HepG2 (cell line): ENCODE data around the gene SYMPK. TPM values are rescaled to one million over a fixed set of nuclear protein-coding genes. Genes with fewer than 3 reads are reported as not detected.

Source experiments
- ADNP ChIP-seq: sonication (generic); formaldehyde crosslinking; IDR thresholded peaks from 2 replicates; pipeline ENCODE4 v1.4.0; 2020; ENCODE audit warnings: missing genetic modification reagents
- BCL3 ChIP-seq: sonication (generic); formaldehyde crosslinking; IDR thresholded peaks from 2 replicates; pipeline ENCODE4 v1.5.1; 2020; ENCODE audit warnings: mild to moderate bottlenecking, missing genetic modification reagents, moderate library complexity
- DRAP1 ChIP-seq: IDR thresholded peaks from 2 replicates; pipeline ENCODE4 v1.6.1; 2016; ENCODE audit warnings: missing genetic modification reagents, missing compliant biosample characterization
- FOXJ3 ChIP-seq: sonication (generic); formaldehyde crosslinking; IDR thresholded peaks from 2 replicates; pipeline ENCODE4 v1.4.0; 2020; ENCODE audit warnings: missing genetic modification reagents, mild to moderate bottlenecking, borderline replicate concordance
- IKZF4 ChIP-seq: sonication (generic); formaldehyde crosslinking; IDR thresholded peaks from 2 replicates; pipeline ENCODE4 v1.5.1; 2020; ENCODE audit warnings: borderline replicate concordance, mild to moderate bottlenecking, low read depth, missing genetic modification reagents; ENCODE audit errors: not compliant biosample characterization
- KAT8 ChIP-seq: IDR thresholded peaks from 2 replicates; pipeline ENCODE4 v1.6.1; 2016; ENCODE audit warnings: missing genetic modification reagents, missing compliant biosample characterization
- KMT2A ChIP-seq: sonication (generic); formaldehyde crosslinking; IDR thresholded peaks from 2 replicates; pipeline ENCODE4 v1.4.0; 2020; ENCODE audit warnings: missing genetic modification reagents
- MATR3 ChIP-seq: sonication (generic); formaldehyde crosslinking; IDR thresholded peaks from 2 replicates; pipeline ENCODE4 v1.4.0; 2020; ENCODE audit warnings: missing genetic modification reagents
- NRL ChIP-seq: sonication (generic); formaldehyde crosslinking; IDR thresholded peaks from 2 replicates; pipeline ENCODE4 v1.5.0; 2020; ENCODE audit warnings: missing genetic modification reagents, mild to moderate bottlenecking, moderate library complexity, borderline replicate concordance
- SP1 ChIP-seq, 2 experiments: fragments of 450-650 bp in 1 of 2; sonication (generic) in 1 of 2; formaldehyde crosslinking in 1 of 2; IDR thresholded peaks; 2 replicates each; pipeline versions ENCODE4 v1.4.0 to v1.6.1; 2016 to 2020; ENCODE audit warnings: missing genetic modification reagents in 1 of 2
- ZNF546 ChIP-seq: sonication (generic); formaldehyde crosslinking; conservative IDR thresholded peaks from 2 replicates; pipeline ENCODE4 v1.8.1; 2023; ENCODE audit warnings: mild to moderate bottlenecking, missing genetic modification reagents
- ZNF816 ChIP-seq: sonication (generic); formaldehyde crosslinking; IDR thresholded peaks from 2 replicates; pipeline ENCODE4 v1.8.0; 2022; ENCODE audit warnings: missing genetic modification reagents, mild to moderate bottlenecking, borderline replicate concordance
- polyA plus RNA-seq, 8 experiments: library from polyadenylated mRNA; depleted of rRNA in 3 of 8; stranded (reverse) in 7 of 8; unstranded in 1 of 8; fragments of >200 nt; fragmentation: Illumina TruSeq in 4 of 8; extraction: Trizol in 4 of 8; gene quantifications; 2 replicates each; pipeline versions ENCODE4 v1.2.1 to v1.2.3, GENCODE V29; 2011 to 2016; ENCODE audit warnings: low read depth in 4 of 8, missing spikeins in 1 of 8, mixed read lengths in 1 of 8; ENCODE audit not compliant: insufficient read depth in 1 of 8
- total RNA-seq, 5 experiments: library from RNA; depleted of rRNA; stranded (reverse); fragments of >200 nt; fragmentation: Illumina TruSeq; extraction: Trizol; gene quantifications; 2 replicates each; pipeline ENCODE4 v1.2.3, GENCODE V29; 2016; ENCODE audit warnings: low read depth in 1 of 5
- TF ChIP-seq, protein P1 (sequence below): sonication (generic); formaldehyde crosslinking; IDR thresholded peaks from 2 replicates; pipeline ENCODE4 v1.4.0; 2020; ENCODE audit warnings: missing genetic modification reagents
- TF ChIP-seq, protein P2 (sequence below): sonication (generic); formaldehyde crosslinking; IDR thresholded peaks from 2 replicates; pipeline ENCODE4 v1.8.1; 2022; ENCODE audit warnings: mild to moderate bottlenecking, missing genetic modification reagents
- TF ChIP-seq, protein P3 (sequence below): sonication (generic); formaldehyde crosslinking; IDR thresholded peaks from 2 replicates; pipeline ENCODE4 v1.9.0; 2022; ENCODE audit warnings: missing genetic modification reagents, mild to moderate bottlenecking, borderline replicate concordance
- TF ChIP-seq, protein P4 (sequence below): sonication (generic); formaldehyde crosslinking; IDR thresholded peaks from 2 replicates; pipeline ENCODE4 v1.4.0; 2020; ENCODE audit warnings: missing genetic modification reagents, borderline replicate concordance

The SYMPK gene
- total and polyA plus RNA-seq, 2 of the 13 experiments (the other 11 are each of a cell fraction or from before 2014, with no cell fraction given) = 21.9 to 55.7 TPM

DNA sequence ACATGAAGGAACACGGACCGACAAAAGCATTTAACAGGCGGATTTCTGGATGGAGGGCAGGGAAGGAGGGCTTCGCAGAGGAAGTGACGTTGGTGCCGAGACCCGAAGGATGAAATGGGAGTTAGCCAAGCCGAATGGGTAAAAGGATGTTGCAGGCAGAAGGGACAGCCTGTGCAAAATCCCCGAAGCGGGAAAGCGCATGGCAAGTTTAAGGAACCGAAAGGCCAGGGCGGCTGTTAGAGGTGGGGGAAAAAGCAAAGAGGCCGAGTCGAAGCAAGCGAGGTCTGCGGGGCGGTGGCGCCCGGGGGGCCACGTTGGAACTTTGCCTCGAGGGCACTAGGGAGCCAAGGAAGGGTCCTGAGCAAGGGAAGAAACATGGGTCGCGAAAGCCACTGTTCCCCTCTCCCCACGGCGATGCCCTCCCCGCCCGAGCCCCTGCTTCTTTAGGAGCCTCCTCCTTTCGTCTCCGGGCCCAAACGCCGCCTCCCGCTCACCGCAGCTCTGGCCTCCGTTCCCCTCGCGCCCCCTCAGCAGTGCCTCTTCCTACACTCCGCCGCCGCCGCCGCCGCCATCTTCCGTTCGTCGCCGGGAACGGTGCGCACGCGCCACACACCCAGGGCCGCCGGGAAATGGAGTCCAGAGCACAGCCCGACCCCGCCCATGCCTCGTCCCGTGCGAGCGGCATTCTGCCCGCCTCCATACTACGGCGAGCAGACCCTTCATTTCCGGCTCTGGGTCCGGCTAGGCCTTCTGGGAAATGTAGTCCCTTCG is at the start of gene SYMPK (continued):
- TF ChIP-seq DRAP1 (peak; percentile 78), ZNF816 (no peak), KMT2A (0 out of 2 replicates have a peak, but pooled peaks have one; percentile 13), IKZF4 (CRISPR knock-in tag) (no peak), BCL3 (CRISPR knock-in tag) (no peak), FOXJ3 (0 out of 2 replicates have a peak, but pooled peaks have one; percentile 23), ZNF546 (CRISPR knock-in tag) (no peak; the same call in 1 of the 2 replicates), KAT8 (peak; percentile 77), ADNP (CRISPR knock-in tag) (no peak), SP1 (IDR thresholded peaks at IDR 0.05) (no peak), SP1 (CRISPR knock-in tag; IDR thresholded peaks at IDR 0.05) (peak; percentile 87), NRL (CRISPR knock-in tag) (peak; percentile 23), MATR3 (no peak)
- TF ChIP-seq, protein P1, sequence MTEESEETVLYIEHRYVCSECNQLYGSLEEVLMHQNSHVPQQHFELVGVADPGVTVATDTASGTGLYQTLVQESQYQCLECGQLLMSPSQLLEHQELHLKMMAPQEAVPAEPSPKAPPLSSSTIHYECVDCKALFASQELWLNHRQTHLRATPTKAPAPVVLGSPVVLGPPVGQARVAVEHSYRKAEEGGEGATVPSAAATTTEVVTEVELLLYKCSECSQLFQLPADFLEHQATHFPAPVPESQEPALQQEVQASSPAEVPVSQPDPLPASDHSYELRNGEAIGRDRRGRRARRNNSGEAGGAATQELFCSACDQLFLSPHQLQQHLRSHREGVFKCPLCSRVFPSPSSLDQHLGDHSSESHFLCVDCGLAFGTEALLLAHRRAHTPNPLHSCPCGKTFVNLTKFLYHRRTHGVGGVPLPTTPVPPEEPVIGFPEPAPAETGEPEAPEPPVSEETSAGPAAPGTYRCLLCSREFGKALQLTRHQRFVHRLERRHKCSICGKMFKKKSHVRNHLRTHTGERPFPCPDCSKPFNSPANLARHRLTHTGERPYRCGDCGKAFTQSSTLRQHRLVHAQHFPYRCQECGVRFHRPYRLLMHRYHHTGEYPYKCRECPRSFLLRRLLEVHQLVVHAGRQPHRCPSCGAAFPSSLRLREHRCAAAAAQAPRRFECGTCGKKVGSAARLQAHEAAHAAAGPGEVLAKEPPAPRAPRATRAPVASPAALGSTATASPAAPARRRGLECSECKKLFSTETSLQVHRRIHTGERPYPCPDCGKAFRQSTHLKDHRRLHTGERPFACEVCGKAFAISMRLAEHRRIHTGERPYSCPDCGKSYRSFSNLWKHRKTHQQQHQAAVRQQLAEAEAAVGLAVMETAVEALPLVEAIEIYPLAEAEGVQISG (CRISPR knock-in tag) = peak; percentile 96
- TF ChIP-seq, protein P2, sequence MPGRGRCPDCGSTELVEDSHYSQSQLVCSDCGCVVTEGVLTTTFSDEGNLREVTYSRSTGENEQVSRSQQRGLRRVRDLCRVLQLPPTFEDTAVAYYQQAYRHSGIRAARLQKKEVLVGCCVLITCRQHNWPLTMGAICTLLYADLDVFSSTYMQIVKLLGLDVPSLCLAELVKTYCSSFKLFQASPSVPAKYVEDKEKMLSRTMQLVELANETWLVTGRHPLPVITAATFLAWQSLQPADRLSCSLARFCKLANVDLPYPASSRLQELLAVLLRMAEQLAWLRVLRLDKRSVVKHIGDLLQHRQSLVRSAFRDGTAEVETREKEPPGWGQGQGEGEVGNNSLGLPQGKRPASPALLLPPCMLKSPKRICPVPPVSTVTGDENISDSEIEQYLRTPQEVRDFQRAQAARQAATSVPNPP (CRISPR knock-in tag) = no peak
- TF ChIP-seq, protein P3, sequence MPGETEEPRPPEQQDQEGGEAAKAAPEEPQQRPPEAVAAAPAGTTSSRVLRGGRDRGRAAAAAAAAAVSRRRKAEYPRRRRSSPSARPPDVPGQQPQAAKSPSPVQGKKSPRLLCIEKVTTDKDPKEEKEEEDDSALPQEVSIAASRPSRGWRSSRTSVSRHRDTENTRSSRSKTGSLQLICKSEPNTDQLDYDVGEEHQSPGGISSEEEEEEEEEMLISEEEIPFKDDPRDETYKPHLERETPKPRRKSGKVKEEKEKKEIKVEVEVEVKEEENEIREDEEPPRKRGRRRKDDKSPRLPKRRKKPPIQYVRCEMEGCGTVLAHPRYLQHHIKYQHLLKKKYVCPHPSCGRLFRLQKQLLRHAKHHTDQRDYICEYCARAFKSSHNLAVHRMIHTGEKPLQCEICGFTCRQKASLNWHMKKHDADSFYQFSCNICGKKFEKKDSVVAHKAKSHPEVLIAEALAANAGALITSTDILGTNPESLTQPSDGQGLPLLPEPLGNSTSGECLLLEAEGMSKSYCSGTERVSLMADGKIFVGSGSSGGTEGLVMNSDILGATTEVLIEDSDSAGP (CRISPR knock-in tag) = peak; percentile 98
- TF ChIP-seq, protein P4, sequence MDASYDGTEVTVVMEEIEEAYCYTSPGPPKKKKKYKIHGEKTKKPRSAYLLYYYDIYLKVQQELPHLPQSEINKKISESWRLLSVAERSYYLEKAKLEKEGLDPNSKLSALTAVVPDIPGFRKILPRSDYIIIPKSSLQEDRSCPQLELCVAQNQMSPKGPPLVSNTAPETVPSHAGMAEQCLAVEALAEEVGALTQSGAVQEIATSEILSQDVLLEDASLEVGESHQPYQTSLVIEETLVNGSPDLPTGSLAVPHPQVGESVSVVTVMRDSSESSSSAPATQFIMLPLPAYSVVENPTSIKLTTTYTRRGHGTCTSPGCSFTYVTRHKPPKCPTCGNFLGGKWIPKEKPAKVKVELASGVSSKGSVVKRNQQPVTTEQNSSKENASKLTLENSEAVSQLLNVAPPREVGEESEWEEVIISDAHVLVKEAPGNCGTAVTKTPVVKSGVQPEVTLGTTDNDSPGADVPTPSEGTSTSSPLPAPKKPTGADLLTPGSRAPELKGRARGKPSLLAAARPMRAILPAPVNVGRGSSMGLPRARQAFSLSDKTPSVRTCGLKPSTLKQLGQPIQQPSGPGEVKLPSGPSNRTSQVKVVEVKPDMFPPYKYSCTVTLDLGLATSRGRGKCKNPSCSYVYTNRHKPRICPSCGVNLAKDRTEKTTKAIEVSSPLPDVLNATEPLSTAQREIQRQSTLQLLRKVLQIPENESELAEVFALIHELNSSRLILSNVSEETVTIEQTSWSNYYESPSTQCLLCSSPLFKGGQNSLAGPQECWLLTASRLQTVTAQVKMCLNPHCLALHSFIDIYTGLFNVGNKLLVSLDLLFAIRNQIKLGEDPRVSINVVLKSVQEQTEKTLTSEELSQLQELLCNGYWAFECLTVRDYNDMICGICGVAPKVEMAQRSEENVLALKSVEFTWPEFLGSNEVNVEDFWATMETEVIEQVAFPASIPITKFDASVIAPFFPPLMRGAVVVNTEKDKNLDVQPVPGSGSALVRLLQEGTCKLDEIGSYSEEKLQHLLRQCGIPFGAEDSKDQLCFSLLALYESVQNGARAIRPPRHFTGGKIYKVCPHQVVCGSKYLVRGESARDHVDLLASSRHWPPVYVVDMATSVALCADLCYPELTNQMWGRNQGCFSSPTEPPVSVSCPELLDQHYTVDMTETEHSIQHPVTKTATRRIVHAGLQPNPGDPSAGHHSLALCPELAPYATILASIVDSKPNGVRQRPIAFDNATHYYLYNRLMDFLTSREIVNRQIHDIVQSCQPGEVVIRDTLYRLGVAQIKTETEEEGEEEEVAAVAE (CRISPR knock-in tag) = peak; percentile 69; the same call in 1 of the 2 replicates
